ENCODE measurements around the gene PELI3. TPM values are rescaled to one million over a fixed set of nuclear protein-coding genes. Genes with fewer than 3 reads are reported as not detected.
A peak's percentile ranks its signal among the peaks of the same experiment; 100 is the strongest.

Gene PELI3
- polyA plus RNA-seq, 1 donor (not counting 4 experiments of a cell fraction or from before 2014, with no cell fraction given) = 2.1 TPM

DNA sequence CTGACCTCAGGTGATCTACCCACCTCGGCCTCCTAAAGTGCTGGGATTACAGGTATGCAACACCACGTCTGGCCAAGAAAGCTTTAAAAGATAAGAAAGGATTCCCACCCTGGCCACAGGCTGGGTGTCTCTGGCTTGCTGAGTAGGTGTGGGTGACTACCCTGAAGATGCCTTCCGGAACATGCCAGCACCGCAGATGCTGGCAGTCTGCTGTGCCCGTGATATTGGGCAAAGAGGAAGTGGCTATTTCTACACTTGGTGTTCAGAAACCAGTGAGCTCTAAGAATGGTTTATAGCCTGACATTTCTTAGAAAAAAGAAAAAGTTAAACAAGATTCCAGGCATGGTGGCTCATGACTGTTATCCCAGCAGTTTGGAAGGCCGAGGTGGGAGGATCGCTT, 34.1 kb upstream of the PELI3 start:
- no peak overlapping the region for H3K27ac ChIP-seq (ENCODE audit: control insufficient read depth, insufficient read depth, low read length)
- DNase-seq (ENCODE audit: low read depth, low spot score) (no peak), FAIRE-seq (no peak)
- dilution Hi-C loops (cut with MboI; ENCODE audit: extremely low pct_ligation_motif_present, low sequenced_read_pairs) = no loop called here
- H2AFZ ChIP-seq (ENCODE audit: control insufficient read depth, low read length) = no peak overlapping the region
- peaks cover 6 to 7% of the 10 kb centered on the region in 2 experiments for H3K36me3 ChIP-seq (ENCODE audit: control insufficient read depth in 2 of 2, extremely low read depth in 1 of 2, insufficient read depth in 2 of 2, low read length in 2 of 2)
- no peak overlapping the region for H3K9ac ChIP-seq (ENCODE audit: control insufficient read depth, extremely low read depth, insufficient read depth, low read length)
- H3K9me3 ChIP-seq (ENCODE audit: control insufficient read depth, low read depth, low read length) = no peaks in the 10 kb centered on the region
- no peaks in the 10 kb centered on the region for H3K9me1 ChIP-seq (ENCODE audit: control insufficient read depth, extremely low read depth, insufficient read depth, low read length)
- TF ChIP-seq, protein P1, sequence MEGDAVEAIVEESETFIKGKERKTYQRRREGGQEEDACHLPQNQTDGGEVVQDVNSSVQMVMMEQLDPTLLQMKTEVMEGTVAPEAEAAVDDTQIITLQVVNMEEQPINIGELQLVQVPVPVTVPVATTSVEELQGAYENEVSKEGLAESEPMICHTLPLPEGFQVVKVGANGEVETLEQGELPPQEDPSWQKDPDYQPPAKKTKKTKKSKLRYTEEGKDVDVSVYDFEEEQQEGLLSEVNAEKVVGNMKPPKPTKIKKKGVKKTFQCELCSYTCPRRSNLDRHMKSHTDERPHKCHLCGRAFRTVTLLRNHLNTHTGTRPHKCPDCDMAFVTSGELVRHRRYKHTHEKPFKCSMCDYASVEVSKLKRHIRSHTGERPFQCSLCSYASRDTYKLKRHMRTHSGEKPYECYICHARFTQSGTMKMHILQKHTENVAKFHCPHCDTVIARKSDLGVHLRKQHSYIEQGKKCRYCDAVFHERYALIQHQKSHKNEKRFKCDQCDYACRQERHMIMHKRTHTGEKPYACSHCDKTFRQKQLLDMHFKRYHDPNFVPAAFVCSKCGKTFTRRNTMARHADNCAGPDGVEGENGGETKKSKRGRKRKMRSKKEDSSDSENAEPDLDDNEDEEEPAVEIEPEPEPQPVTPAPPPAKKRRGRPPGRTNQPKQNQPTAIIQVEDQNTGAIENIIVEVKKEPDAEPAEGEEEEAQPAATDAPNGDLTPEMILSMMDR (optimal IDR thresholded peaks at IDR 0.05 in 1 of 3, IDR thresholded peaks at IDR 0.05 in 1 of 3, conservative IDR thresholded peaks at IDR 0.05 in 1 of 3; ENCODE audit: extremely low read depth in 1 of 3, insufficient read depth in 2 of 3, low read length in 3 of 3) = no peak
- TF ChIP-seq EZH2 (IDR thresholded peaks at IDR 0.05; ENCODE audit: low read length) = no peak
- no peak overlapping the region for H3K4me2 ChIP-seq (ENCODE audit: control insufficient read depth, extremely low read depth, insufficient read depth, low read depth, low read length)
- H3K79me2 ChIP-seq (ENCODE audit: control insufficient read depth, insufficient read depth, low read length) = peaks cover 3% of the 10 kb centered on the region
- H3K4me1 ChIP-seq (ENCODE audit: control insufficient read depth, extremely low read depth, insufficient read depth, low read length) = no peaks in the 10 kb centered on the region
- H3K27me3 ChIP-seq (ENCODE audit: control insufficient read depth, extremely low read depth, insufficient read depth, low read length) = no peaks in the 10 kb centered on the region
- no peak overlapping the region for H3K4me3 ChIP-seq (ENCODE audit: control insufficient read depth in 2 of 3, extremely low read depth in 1 of 3, insufficient read depth in 2 of 3, low read depth in 1 of 3, low read length in 3 of 3)
- H4K20me1 ChIP-seq (ENCODE audit: control insufficient read depth, extremely low read depth, insufficient read depth, low read length) = no peaks in the 10 kb centered on the region

DNA sequence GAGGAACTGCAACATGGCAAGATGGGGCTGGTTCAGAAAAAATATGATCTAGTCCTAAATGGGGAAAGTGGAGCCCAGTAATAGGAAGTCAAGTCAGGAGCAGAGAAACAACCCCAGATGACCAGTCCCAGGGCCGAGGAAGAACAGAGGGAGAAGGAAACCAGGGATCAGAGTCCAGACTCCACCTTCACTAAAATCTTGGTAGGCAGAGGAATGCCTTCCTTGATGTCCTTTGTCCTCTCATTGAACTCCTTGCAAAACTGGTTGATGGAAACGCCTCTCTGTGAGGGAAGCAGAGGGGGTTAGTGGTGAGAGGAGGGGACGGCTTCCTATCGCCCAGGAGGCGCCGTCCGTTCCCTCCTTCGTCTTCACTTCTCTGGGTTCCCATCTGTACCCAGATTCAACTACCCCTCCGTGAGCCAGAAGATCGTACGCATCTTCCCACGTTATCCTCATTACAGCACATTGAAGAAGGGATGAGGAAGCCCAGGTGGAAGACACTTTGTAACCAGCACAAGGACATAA, 28.7 kb upstream of the PELI3 start:
- Histone ChIP-seq H3K4me1 (ENCODE audit: control insufficient read depth, extremely low read depth, insufficient read depth, low read length) (peaks cover 5% of the 10 kb centered on the region), H3K9ac (ENCODE audit: control insufficient read depth, extremely low read depth, insufficient read depth, low read length) (peak overlapping the region; percentile 91), H3K9me1 (ENCODE audit: control insufficient read depth, extremely low read depth, insufficient read depth, low read length) (no peaks in the 10 kb centered on the region), H3K27ac (ENCODE audit: control insufficient read depth, insufficient read depth, low read length) (peak overlapping the region; percentile 94), H2AFZ (ENCODE audit: control insufficient read depth, low read length) (peak overlapping the region; percentile 99), H4K20me1 (ENCODE audit: control insufficient read depth, extremely low read depth, insufficient read depth, low read length) (no peaks in the 10 kb centered on the region), H3K36me3 (ENCODE audit: control insufficient read depth in 2 of 2, extremely low read depth in 1 of 2, insufficient read depth in 2 of 2, low read length in 2 of 2) (peaks cover 4 to 7% of the 10 kb centered on the region in 2 experiments), H3K4me2 (ENCODE audit: control insufficient read depth, extremely low read depth, insufficient read depth, low read depth, low read length) (peak overlapping the region; percentile 96), H3K79me2 (ENCODE audit: control insufficient read depth, insufficient read depth, low read length) (peaks cover 9% of the 10 kb centered on the region), H3K9me3 (ENCODE audit: control insufficient read depth, low read depth, low read length) (no peaks in the 10 kb centered on the region), H3K27me3 (ENCODE audit: control insufficient read depth, extremely low read depth, insufficient read depth, low read length) (no peaks in the 10 kb centered on the region), H3K4me3 (ENCODE audit: control insufficient read depth in 2 of 3, extremely low read depth in 1 of 3, insufficient read depth in 2 of 3, low read depth in 1 of 3, low read length in 3 of 3) (peak overlapping the region; percentile 54 to 75 (median 68))
- no peak for TF ChIP-seq EZH2 (IDR thresholded peaks at IDR 0.05; ENCODE audit: low read length)
- TF ChIP-seq, protein P1 (optimal IDR thresholded peaks at IDR 0.05 in 1 of 3, IDR thresholded peaks at IDR 0.05 in 1 of 3, conservative IDR thresholded peaks at IDR 0.05 in 1 of 3; ENCODE audit: extremely low read depth in 1 of 3, insufficient read depth in 2 of 3, low read length in 3 of 3) = no peak
- dilution Hi-C loops (cut with MboI; ENCODE audit: extremely low pct_ligation_motif_present, low sequenced_read_pairs) = no loop called here
- no peak for DNase-seq (ENCODE audit: low read depth, low spot score)
- no peak for FAIRE-seq
